ENCODE measurements around the gene TRIOBP. TPM values are rescaled to one million over a fixed set of nuclear protein-coding genes. Genes with fewer than 3 reads are reported as not detected.

Gene TRIOBP
- total and polyA plus RNA-seq, 2 donors (not counting 3 experiments of a cell fraction or from before 2014, with no cell fraction given) = 60.6 to 104 TPM

DNA sequence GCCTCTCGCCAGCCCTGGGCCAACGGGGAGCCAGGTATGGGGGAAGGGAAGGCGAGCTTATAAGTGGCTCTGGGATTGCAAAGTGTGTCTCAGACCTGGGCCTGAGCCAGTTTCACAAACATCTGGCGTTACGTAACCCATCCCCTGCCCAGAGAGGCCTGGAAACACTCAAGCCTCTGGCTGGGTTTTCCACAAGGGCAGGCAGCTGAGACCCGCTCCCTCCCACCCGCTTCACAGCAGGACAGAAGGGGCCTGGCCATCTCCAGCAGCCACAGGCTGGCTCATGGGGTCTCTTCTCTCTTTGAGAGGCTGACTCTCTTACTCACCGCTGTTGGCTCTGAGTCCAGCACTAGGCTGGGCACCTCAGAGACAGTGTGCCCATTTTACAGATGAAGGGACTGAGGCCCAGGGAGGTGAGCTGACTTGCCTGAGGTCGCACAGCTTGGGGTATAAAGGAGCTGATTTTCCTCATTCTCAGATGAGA is 44.5 kb downstream of the TRIOBP start:
- H3K4me1 ChIP-seq (ENCODE audit: control insufficient read depth, extremely low read depth, insufficient read depth, low read length) = peaks cover 11% of the 10 kb centered on the region
- H3K4me2 ChIP-seq (ENCODE audit: insufficient read depth, low read length) = no peak overlapping the region
- no peak overlapping the region for H2AFZ ChIP-seq (ENCODE audit: low read depth, low read length)
- TF ChIP-seq FOS (IDR thresholded peaks at IDR 0.05; ENCODE audit: borderline replicate concordance, insufficient read depth, low read length) (no peak), GATA2 (IDR thresholded peaks at IDR 0.05; ENCODE audit: insufficient read depth, insufficient read length, low read depth, low read length) (no peak), EZH2 (IDR thresholded peaks at IDR 0.05; ENCODE audit: borderline replicate concordance, low read depth, low read length, severe bottlenecking) (no peak), JUN (IDR thresholded peaks at IDR 0.05; ENCODE audit: borderline replicate concordance, insufficient read depth, insufficient read length, low read depth) (no peak), MYC (IDR thresholded peaks at IDR 0.05; ENCODE audit: low read depth, low read length) (no peak), POLR2A (IDR thresholded peaks at IDR 0.05; ENCODE audit: low read depth, low read length) (no peak), POLR2AphosphoS5 (IDR thresholded peaks at IDR 0.05; ENCODE audit: insufficient read depth, low read depth, low read length) (no peak)
- TF ChIP-seq, protein P1, sequence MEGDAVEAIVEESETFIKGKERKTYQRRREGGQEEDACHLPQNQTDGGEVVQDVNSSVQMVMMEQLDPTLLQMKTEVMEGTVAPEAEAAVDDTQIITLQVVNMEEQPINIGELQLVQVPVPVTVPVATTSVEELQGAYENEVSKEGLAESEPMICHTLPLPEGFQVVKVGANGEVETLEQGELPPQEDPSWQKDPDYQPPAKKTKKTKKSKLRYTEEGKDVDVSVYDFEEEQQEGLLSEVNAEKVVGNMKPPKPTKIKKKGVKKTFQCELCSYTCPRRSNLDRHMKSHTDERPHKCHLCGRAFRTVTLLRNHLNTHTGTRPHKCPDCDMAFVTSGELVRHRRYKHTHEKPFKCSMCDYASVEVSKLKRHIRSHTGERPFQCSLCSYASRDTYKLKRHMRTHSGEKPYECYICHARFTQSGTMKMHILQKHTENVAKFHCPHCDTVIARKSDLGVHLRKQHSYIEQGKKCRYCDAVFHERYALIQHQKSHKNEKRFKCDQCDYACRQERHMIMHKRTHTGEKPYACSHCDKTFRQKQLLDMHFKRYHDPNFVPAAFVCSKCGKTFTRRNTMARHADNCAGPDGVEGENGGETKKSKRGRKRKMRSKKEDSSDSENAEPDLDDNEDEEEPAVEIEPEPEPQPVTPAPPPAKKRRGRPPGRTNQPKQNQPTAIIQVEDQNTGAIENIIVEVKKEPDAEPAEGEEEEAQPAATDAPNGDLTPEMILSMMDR (IDR thresholded peaks at IDR 0.05; ENCODE audit: extremely low read depth in 1 of 2, insufficient read depth in 1 of 2, low read depth in 1 of 2, low read length in 2 of 2) = no peak
- TF ChIP-seq, protein P2, sequence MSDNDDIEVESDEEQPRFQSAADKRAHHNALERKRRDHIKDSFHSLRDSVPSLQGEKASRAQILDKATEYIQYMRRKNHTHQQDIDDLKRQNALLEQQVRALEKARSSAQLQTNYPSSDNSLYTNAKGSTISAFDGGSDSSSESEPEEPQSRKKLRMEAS (IDR thresholded peaks at IDR 0.05; ENCODE audit: insufficient read depth, insufficient read length) = no peak
- peaks cover 4% of the 10 kb centered on the region for H3K79me2 ChIP-seq (ENCODE audit: control insufficient read depth, insufficient read depth, low read length)
- H3K9me3 ChIP-seq (replicated peaks; ENCODE audit: control insufficient read depth, insufficient read depth, low read length) = no peaks in the 10 kb centered on the region
- POLR2A ChIA-PET = no interaction called here
- no peaks in the 10 kb centered on the region for H3K9me1 ChIP-seq (replicated peaks; ENCODE audit: control insufficient read depth, extremely low read depth, insufficient read depth, low read length)
- no peak for DNase-seq (ENCODE audit: low read depth, low spot score)
- H3K27ac ChIP-seq (ENCODE audit: insufficient read depth, low read depth, low read length) = no peak overlapping the region
- H3K27me3 ChIP-seq (ENCODE audit: control insufficient read depth in 2 of 2, insufficient read depth in 2 of 2, low read length in 2 of 2) = no peaks in the 10 kb centered on the region
- no peak overlapping the region for H3K9ac ChIP-seq (replicated peaks; ENCODE audit: extremely low read depth, insufficient read depth, low read length)
- intact Hi-C loops (cut with micrococcal nuclease) = no loop called here
- CTCF ChIA-PET = interaction anchor here (1.5 to 2.1 kb wide), 2 partner anchors 13 to 40 kb away, joined by 3 to 6 read pairs; no protein-coding TSS in a partner anchor
- BruUV-seq (replicated peaks) = no TSS peak
- dilution Hi-C loops (cut with MboI; ENCODE audit: extremely low pct_ligation_motif_present, low sequenced_read_pairs) = no loop called here
- no peaks in the 10 kb centered on the region for H4K20me1 ChIP-seq (replicated peaks; ENCODE audit: control insufficient read depth, extremely low read depth, insufficient read depth, low read length)
- H3K36me3 ChIP-seq (ENCODE audit: control insufficient read depth in 2 of 2, extremely low read depth in 1 of 2, insufficient read depth in 2 of 2, low read length in 2 of 2) = no peaks in the 10 kb centered on the region
- no peak overlapping the region for H3K4me3 ChIP-seq (replicated peaks in 1 of 3; ENCODE audit: insufficient read depth in 1 of 3, low read depth in 1 of 3, low read length in 3 of 3)
- FAIRE-seq = no peak

All from endothelial cell of umbilical vein (primary cell).